HG03521 (cell line): ENCODE results near the gene FCER1G.

Source experiments
- ATAC-seq: cut with Tn5 transposase; IDR thresholded peaks from one replicate; pipeline ENCODE4 v1.9.1; 2021; ENCODE audit warnings: mild to moderate bottlenecking, moderate library complexity; ENCODE audit not compliant: unreplicated experiment

Gene FCER1G

DNA sequence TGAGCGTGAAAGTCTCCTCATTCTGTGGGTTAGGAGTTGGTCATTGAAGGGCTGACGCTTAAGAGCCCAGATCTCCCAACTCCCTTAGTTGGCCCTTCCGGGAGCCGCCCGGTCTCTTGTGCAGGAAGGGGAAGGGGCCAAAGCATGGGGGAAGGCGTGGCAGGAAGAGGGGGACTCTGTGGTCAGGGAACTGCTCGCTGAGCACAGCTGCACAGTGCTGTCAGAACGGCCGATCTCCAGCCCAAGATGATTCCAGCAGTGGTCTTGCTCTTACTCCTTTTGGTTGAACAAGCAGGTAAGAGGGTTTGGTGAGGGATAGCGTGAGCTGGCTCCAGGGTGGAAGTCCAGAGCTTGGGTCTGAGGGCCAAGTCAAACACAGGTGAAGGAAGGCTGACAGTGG, at the start of gene FCER1G:
FCER1G (plus strand) TSS at position 220 of the 400 bp plus-strand sequence; CDS start at position 247, 27 bp downstream.
- no peak for ATAC-seq

DNA sequence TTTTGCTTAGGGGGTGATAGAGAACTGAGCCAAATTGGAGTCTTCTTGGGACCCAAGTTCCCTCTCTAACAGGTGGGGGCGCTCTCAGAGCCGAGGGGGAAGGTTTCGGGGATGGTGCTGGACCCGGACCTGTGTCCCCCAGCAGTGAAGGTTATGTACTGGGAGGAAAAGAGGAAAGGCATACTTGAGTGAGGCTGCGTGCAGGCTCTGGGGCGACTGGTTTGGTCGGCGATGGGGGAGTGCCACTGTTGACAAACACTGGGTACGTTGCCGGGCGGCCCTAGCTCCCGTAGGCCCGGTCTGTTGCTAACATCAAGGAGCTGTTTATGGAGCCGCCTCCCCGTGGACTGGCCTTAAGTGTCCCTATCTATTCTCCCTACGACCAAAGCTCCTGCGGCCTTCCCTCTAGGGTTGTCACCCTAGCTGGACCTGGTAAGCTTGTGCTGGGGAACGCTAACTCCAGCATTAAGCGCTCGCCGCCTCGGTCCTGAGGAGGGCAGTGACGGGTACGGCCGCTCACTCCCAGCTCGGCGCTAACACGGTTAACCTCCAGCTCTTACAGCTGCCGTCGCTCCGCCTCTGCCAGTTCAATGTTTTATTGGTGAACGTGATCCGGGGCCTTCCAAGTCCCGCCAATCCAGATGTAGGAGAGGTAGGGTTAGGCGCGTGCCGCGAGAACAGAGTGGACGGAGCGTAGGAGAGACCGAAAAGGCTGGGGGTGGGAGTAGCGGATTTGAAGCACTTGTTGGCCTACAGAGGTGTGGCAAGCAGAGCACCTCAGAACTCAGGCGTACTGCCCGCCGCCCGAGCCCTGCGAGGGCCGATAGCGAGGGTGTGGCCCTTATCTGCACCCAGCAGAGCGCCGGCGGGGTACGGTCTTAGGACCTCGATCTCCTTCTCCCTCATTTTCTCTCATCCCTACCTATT, 49.1 kb upstream of the FCER1G start, which contains the start of gene PPOX:
PPOX (plus strand) TSS at position 685 of the 927 bp plus-strand sequence. CDS start 422 bp downstream, outside the sequence.
- ATAC-seq, result peak; percentile 83

DNA sequence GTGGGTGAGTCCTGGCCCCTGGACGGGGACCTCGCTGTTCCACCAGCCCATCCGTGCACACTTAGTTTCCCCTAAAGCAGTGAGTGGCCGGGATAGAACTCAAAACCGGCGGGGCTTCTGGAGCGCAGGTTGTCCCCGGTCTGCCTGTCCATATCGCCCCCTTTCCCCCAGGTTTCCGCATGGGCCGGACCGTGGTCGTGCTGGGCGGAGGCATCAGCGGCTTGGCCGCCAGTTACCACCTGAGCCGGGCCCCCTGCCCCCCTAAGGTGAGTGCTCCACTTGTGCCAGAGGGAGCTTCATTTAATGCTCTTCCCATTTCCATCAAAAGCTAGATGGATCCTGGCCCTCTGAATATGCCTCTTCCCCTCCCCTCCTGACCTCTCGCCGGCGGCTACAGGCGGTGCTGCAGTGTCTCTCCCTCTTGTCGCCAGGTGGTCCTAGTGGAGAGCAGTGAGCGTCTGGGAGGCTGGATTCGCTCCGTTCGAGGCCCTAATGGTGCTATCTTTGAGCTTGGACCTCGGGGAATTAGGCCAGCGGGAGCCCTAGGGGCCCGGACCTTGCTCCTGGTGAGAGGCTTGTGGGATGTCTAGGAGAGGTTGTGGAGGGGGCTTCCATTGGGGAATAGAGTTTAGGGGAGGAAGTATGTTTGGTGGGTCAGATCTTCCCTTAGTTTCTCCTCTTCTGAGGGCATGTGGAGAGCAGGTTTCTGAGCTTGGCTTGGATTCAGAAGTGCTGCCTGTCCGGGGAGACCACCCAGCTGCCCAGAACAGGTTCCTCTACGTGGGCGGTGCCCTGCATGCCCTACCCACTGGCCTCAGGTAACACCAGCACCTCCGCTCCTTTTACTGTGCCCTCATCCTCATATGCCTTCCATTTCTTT, 48.2 kb upstream of the FCER1G start:
- no peak for ATAC-seq

DNA sequence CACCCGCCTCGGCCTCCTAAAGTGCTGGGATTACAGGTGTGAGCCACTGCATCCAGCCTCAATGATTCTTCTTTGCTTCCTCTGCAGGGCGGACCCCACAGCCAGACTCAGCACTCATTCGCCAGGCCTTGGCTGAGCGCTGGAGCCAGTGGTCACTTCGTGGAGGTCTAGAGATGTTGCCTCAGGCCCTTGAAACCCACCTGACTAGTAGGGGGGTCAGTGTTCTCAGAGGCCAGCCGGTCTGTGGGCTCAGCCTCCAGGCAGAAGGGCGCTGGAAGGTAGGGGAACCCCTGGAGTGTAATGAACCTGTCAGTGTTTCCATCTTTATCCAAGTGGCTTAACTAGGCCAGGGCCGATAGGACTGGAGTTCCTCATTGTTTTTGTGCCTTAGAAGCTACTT, 46.2 kb upstream of the FCER1G start:
- ATAC-seq, result no peak

DNA sequence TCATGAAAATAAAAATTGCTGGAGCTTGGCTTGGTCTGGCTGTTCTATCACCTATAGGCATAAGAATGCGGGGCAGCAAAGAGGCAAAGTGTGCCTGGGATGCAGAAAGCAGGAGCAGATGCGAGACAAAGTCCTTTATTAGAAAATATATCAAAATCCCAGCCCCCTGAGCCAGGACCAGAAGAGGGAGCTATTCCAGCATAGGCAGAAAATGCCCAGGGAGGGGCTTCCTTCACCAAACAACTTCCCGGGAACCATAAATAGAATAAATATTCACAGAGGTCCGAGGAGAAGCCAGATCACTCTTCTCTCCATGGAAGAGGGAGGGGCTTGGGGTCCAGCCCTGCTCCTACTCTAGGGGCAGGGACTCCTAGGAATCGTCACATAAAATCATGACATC, 43.9 kb upstream of the FCER1G start:
- no peak for ATAC-seq

DNA sequence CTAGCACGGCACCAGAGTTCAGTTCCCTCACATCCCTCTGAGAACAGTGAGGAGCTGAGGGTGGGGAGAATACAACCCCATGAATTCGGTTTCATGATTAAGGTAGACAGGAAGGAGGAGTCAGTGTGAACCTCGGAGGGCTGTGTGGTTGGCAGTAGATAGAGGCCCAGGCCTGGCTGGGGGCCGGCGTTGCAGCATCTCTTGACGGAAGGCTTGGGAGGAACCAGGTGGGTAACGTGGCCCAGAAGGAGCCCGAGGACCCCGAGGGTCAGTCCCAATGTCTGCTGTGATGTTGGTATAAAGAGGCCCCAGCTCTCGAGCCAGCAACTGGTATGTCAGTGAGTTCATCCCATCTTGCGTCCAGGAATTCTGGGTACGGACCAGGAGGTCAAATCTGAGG, 43.4 kb upstream of the FCER1G start:
- no peak for ATAC-seq

DNA sequence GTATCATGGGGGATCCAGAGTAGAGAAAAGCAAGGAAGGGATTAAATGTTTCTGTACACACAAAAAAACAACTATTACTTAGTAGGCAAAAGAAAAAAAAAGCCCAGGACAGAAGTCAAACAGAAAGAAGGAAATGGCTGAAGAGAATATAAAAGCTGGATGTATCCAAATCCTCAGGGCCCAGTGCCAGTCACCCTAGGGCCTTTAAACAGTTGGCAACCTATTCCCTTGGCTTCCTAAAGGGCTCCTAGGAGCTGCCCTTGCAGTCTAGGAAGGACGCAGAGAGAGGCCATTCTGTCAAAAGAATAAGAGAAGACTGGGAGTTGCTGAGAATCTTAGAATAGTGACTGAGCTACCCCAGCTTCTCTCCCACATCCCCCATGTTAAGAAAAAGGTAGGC, 42.7 kb upstream of the FCER1G start:
- ATAC-seq, result no peak

DNA sequence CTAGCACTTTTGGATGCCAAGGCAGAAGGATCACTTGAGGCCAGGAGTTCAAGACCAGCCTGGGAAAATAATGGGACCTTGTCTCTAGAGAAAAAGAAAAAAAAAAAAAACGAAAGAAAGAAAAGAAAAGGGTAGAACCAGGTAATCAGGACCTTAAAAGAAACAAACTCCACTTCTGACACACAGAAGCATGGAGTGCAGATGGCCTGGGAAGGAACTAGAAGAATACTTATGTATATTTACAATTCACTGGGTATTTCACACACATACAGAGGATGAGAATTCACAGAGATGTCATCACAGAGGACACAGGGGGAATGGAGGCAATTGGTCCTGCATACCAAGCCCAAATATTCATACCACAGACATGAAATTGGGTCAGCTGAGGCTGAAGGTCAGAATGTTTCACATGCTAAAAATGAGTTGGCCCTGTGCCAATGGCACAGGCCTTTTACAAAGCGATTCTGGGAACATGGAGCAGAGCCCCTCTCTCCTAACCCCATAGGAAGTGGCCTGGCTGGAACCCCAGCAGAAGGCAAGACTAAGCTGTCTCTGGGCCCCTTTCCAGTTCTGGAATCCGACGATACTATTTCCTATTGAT, 42.2 kb upstream of the FCER1G start:
- no peak for ATAC-seq

DNA sequence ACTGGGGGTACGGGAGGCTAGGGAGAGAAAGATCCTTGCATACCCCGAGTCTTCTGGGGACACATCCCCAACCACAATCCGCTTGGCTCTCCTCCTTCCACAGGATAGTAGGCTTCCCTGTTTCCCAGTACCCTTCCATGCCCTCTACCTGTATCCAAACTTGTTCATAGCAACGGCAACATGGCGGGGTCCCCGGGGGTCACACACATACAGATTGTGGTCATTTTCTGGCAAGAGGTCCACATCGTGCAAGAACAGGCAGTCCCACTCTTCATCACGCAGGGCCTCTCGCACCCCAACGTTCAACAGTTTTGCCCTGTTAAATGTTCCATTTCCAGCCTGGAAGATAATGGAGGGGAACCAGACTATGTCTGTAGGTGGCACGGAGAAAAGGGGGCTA, 41.4 kb upstream of the FCER1G start:
- ATAC-seq, result no peak

DNA sequence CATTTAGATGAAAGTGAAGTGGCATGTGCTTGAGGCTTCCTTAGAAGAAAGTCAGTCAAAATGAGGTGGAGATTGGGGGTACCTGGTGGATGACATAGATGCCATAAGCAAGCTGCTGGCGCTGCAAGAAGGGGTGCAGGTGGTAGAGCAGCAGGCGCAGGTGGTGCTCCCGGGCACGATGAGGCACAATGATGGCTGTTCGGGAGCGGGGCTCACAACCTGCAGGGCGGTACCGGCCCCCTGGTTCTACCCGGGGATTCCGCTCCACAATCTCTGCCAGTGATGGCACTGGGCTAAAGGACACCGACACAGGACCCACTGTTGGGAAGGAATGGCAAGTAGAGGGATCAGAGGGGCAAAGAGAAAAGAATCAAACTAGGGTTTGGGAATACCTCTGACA, 40.2 kb upstream of the FCER1G start:
- no peak for ATAC-seq

DNA sequence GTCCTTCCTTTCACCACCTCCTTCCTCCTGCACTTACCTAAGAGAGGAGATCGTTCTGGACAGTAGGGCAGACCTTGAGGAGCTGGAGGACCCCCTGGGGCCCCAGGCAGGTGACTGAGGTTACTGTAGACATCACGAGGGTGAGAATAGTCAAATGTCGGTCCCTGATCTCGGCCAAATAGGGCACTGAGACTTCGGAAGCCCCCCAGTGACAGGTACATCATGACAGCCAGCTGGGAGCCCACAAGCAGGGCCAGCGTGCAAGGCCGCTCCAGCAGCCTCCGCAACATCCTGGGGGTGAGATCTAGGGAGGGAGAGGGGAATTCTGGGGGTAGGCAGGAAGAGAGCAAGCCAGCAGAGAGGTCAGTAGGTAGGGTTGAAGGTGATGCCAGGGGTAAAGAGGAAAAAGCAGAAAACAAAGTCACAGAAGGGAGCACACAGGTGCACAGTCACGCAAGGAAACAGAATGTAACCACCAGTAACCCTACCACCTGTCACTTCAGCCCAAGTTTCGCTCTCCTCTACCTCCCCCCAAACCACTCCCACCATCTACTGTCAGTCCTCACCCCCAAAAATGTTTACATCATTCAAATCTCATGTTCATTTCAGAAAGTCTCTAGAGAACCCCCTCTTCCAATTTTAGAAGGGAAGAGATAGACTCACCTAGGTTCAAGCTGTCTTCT, 39.2 kb upstream of the FCER1G start:
- ATAC-seq, result no peak

DNA sequence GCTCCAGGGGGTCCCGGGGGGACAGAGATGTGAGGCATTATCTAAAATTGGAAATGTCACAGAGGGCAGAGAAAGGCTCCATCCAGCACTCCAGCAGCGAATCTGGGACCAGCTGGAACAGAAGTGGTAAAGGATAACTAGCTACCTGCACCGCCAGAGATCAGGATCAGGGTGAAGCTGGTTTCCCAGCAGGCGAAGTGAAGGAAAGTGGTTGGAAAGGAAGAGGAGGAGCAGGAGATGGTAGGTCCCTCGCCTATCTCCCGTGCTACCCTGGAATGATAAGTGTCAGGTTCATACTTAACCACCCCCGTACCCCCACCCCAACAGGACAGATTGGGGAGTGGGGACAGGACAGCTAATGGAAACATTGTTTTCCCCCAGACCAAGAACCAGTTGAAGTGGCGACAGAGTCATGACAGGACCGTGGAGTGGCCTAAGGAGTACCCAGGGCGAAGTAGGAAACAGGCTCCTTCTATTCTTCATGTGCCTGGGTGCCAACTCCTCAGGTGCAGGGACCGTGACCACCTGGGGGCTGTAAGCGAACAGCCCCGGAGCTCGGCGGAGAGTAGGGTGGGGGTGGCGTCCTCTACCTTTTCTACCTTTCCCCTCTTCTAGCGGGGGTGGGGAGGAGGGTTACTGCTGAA, 38.5 kb upstream of the FCER1G start:
- ATAC-seq, result no peak

DNA sequence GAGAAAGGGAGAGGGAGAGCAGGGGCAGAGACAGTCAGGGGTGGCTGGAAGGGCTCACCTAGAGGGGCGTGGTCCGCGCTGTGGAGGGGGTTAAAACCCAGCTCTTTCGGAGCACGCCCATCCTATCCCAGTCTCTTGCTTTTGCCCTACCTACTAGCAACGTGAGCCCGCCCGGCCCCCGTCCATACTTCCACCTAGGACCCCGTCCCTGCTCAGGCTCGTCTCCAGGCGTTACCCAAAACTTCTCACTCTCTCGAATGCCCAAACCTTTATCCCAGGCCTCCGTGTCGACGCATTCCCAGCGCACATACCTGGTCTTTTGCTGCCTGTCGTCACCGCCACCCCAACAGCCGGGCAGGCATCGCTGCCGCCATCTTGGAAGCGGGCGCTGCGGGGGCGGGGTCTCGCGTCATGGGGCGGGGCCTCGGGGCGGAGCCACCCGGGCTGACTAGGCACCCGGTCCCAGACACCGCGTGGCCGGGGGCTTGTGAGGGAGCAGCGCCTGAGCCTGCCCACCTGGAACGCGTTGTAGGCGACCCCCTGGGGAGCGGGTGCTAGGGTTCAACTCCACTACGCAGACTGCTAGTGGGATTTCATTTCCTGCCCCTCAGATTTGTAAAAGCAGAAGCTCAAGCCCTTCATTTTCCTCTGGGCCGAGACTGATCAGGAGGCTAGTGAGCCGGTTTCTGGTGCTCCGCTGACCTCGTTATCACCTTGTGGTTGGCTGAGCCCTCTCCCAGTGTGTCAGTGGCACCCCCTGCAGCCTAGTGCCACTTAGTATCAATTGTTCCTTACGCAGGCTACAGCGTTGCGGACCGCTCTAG, 37.8 kb upstream of the FCER1G start, which contains the start of gene B4GALT3:
B4GALT3 (minus strand) TSS at position 396 of the 824 bp plus-strand sequence. CDS start 1,447 bp downstream, outside the sequence.
- ATAC-seq, result peak; percentile 78

DNA sequence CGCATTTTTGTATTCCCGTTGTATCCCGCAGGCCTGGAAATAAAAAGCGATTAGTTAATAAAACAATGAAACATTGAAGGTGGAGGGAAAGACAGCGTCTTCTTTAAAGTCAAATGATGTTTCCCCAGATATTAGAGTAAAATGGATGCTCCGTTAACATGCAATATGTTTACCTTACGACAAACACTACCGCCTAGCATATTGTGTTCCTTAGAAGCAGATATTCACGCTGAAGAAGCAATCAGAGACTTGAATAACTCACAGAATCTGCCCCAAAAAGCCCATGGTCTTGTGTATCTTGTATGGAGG, 37.2 kb upstream of the FCER1G start:
- ATAC-seq, result no peak

DNA sequence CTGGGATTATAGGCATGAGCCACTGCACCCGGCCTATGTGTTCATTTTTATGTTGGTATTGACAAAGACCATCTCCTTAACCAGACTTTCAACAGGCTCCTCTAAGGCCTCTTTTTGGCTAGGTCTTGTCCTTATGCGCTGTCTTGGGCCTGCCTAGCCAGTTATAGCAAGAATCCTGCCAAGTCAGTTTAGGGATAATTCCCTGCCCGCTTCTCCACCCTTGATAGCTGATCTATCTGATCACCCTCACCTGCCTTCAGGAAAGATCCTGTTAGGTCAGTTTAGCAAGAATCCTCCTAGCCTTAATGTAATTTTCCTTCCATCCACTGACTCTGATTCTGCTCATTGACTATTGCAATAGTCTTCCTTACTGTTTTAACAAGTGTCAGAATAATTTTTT, 35.4 kb upstream of the FCER1G start:
- no peak for ATAC-seq

DNA sequence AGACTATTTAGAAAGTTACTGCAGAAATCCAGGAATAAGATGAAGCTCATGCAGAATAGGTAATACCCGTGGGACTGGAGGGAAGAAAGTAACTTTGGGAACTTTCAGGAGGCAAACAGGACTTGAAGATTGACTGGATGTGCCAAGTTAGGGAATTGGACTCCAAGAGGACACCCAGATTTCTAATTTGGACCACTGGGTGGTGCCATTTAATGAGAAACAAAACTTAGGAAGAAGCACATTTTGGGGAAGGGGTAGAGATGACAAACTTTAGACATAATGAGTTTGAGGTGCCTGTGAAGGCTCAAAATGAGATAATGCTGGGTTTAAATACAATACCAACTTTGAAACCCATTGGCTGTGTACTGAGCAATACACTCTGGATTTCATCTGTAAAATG, 34.5 kb upstream of the FCER1G start:
- ATAC-seq, result no peak

DNA sequence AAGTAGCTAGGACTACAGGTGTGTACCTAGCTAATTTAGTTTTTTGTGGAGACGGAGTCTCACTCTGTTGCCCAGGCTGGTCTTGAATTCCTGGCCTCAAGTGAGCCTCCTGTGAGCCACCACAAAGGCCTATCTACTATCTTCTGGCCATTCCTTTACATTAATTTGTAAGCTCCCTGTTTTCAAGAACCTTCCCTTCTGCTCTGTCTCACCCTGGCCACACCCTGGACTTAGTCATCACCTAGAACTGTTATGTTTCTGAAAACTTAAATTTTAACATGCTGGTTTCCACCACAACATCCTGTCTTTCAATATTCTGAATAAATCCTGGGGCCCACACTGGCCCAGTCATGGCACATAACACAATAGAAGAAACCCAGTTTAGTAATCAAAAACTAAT, 32.9 kb upstream of the FCER1G start:
- ATAC-seq, result peak; percentile 47

DNA sequence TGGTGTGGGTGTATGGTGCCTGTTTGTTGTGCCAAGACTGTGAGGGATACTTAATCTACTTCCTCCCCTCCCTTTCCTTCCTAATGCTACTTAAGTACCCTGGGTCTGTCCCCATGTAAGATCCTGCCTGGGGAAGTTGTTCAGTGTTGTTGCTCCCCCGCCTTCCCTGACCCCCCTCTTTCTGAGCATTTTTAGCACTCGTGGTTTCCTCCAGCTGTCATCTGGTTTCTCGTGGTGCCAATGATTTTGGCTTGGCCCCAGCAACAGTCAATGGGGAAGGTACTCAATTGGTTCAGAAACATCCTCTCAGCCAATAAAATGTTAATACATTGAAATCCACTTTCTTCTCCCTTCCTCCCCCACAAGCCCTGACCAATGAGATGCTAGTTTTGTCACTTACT, 29.8 kb upstream of the FCER1G start:
- ATAC-seq, result peak; percentile 52

DNA sequence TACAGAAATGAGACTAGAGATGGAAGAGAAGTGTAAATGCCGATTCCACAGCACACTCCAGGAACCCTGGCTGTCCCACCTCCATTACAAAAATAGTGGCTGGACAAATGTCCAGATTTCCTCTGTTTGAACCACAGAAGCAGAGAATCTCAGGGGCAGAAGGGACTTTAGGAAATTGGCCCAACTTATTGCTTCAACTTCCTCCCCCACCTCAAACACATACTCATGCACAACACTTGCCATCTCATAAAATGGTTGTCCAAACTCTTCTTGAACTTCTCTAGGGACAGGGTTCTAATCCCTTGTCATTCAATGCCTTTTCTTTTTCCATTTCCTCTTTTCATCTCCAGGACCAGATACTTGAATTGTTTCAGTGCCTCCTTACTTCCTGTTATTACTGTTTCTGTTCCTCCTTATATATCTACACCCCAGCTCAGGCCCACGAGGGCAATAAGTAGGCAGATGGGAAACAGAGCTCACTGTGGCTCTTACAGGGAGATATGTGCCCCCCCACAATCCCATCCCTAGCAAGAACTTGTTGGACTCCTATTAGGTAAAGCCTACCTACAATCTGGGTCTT, 29.3 kb upstream of the FCER1G start:
- ATAC-seq, result peak; percentile 15
